ENCODE data around the gene TMOD1.

- TF ChIP-seq, protein P1, sequence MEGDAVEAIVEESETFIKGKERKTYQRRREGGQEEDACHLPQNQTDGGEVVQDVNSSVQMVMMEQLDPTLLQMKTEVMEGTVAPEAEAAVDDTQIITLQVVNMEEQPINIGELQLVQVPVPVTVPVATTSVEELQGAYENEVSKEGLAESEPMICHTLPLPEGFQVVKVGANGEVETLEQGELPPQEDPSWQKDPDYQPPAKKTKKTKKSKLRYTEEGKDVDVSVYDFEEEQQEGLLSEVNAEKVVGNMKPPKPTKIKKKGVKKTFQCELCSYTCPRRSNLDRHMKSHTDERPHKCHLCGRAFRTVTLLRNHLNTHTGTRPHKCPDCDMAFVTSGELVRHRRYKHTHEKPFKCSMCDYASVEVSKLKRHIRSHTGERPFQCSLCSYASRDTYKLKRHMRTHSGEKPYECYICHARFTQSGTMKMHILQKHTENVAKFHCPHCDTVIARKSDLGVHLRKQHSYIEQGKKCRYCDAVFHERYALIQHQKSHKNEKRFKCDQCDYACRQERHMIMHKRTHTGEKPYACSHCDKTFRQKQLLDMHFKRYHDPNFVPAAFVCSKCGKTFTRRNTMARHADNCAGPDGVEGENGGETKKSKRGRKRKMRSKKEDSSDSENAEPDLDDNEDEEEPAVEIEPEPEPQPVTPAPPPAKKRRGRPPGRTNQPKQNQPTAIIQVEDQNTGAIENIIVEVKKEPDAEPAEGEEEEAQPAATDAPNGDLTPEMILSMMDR (IDR thresholded peaks at IDR 0.05): no peak
- no peak for TF ChIP-seq POLR2A (IDR thresholded peaks at IDR 0.05)
These were observed 65.9 kb downstream of the TMOD1 start for GRCh38 chr9:97567182-97567893.
